ENCODE data around the gene CCNT1. TPM values are rescaled to one million over a fixed set of nuclear protein-coding genes. Genes with fewer than 3 reads are reported as not detected.

The CCNT1 gene
- total and polyA plus RNA-seq, 2 of the 13 experiments (the other 11 are each of a cell fraction or from before 2014, with no cell fraction given) = 18.0 to 28.2 TPM

DNA sequence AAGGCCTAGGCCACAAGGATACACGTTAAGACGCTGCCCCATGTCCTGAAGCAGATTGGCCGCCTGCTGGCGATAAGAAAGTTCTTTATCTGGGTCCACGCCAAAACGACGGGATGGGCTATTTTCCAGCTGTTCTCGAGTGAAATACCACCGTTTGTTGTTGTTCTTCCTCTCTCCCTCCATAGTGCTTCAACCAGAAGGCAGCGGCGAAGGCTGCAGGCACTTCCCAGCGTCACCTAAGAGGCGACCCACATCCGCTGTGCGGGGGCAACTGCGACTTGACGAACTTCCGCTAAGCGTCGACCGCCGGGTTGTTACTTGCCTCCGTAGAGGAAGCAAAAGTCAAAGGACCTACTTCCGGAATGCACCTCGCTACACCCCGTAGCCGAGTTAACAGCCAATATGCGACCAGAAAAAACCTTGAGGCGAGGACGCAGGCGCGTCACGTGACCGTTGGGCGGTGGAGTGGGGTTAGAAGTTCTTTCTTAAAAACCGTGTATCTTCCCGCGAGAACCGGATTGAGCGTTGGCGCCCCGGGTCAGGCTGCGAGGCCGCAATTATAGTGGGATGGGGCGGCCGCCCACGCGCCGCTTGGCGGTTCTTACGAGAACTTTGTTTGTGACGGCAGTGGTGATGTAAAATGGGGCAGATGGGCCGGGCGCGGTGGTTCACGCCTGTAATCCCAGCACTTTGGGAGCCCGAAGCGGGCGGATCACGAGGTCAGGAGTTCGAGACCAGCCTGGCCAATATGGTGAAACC is at the start of gene CCNT1 (continued):
- TF ChIP-seq, protein P1, sequence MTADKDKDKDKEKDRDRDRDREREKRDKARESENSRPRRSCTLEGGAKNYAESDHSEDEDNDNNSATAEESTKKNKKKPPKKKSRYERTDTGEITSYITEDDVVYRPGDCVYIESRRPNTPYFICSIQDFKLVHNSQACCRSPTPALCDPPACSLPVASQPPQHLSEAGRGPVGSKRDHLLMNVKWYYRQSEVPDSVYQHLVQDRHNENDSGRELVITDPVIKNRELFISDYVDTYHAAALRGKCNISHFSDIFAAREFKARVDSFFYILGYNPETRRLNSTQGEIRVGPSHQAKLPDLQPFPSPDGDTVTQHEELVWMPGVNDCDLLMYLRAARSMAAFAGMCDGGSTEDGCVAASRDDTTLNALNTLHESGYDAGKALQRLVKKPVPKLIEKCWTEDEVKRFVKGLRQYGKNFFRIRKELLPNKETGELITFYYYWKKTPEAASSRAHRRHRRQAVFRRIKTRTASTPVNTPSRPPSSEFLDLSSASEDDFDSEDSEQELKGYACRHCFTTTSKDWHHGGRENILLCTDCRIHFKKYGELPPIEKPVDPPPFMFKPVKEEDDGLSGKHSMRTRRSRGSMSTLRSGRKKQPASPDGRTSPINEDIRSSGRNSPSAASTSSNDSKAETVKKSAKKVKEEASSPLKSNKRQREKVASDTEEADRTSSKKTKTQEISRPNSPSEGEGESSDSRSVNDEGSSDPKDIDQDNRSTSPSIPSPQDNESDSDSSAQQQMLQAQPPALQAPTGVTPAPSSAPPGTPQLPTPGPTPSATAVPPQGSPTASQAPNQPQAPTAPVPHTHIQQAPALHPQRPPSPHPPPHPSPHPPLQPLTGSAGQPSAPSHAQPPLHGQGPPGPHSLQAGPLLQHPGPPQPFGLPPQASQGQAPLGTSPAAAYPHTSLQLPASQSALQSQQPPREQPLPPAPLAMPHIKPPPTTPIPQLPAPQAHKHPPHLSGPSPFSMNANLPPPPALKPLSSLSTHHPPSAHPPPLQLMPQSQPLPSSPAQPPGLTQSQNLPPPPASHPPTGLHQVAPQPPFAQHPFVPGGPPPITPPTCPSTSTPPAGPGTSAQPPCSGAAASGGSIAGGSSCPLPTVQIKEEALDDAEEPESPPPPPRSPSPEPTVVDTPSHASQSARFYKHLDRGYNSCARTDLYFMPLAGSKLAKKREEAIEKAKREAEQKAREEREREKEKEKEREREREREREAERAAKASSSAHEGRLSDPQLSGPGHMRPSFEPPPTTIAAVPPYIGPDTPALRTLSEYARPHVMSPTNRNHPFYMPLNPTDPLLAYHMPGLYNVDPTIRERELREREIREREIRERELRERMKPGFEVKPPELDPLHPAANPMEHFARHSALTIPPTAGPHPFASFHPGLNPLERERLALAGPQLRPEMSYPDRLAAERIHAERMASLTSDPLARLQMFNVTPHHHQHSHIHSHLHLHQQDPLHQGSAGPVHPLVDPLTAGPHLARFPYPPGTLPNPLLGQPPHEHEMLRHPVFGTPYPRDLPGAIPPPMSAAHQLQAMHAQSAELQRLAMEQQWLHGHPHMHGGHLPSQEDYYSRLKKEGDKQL (CRISPR knock-in tag; IDR thresholded peaks at IDR 0.05; ENCODE audit: low read depth) = no peak
- TF ChIP-seq HIVEP1 (CRISPR knock-in tag; IDR thresholded peaks at IDR 0.05) (peak; percentile 86), ATF2 (CRISPR knock-in tag; IDR thresholded peaks at IDR 0.05) (peak; percentile 67; the same call in 1 of the 2 replicates), NFKBIZ (CRISPR knock-in tag; IDR thresholded peaks at IDR 0.05) (no peak; the same call in 1 of the 2 replicates), POLR2A (IDR thresholded peaks at IDR 0.05; ENCODE audit: insufficient read depth in 1 of 2, low read depth in 2 of 2, low read length in 2 of 2) (peak; percentile 77 to 92), ATF5 (CRISPR knock-in tag; IDR thresholded peaks at IDR 0.05; ENCODE audit: low read depth) (peak; percentile 13; the same call in 1 of the 2 replicates), MTA1 (CRISPR knock-in tag; IDR thresholded peaks at IDR 0.05; ENCODE audit: borderline replicate concordance) (no peak; the same call in 1 of the 2 replicates), MED13 (CRISPR knock-in tag; IDR thresholded peaks at IDR 0.05) (peak; percentile 49; the same call in 1 of the 2 replicates)
- TF ChIP-seq, protein P2, sequence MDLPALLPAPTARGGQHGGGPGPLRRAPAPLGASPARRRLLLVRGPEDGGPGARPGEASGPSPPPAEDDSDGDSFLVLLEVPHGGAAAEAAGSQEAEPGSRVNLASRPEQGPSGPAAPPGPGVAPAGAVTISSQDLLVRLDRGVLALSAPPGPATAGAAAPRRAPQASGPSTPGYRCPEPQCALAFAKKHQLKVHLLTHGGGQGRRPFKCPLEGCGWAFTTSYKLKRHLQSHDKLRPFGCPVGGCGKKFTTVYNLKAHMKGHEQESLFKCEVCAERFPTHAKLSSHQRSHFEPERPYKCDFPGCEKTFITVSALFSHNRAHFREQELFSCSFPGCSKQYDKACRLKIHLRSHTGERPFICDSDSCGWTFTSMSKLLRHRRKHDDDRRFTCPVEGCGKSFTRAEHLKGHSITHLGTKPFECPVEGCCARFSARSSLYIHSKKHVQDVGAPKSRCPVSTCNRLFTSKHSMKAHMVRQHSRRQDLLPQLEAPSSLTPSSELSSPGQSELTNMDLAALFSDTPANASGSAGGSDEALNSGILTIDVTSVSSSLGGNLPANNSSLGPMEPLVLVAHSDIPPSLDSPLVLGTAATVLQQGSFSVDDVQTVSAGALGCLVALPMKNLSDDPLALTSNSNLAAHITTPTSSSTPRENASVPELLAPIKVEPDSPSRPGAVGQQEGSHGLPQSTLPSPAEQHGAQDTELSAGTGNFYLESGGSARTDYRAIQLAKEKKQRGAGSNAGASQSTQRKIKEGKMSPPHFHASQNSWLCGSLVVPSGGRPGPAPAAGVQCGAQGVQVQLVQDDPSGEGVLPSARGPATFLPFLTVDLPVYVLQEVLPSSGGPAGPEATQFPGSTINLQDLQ (CRISPR knock-in tag; IDR thresholded peaks at IDR 0.05) = no peak
- TF ChIP-seq, protein P3, sequence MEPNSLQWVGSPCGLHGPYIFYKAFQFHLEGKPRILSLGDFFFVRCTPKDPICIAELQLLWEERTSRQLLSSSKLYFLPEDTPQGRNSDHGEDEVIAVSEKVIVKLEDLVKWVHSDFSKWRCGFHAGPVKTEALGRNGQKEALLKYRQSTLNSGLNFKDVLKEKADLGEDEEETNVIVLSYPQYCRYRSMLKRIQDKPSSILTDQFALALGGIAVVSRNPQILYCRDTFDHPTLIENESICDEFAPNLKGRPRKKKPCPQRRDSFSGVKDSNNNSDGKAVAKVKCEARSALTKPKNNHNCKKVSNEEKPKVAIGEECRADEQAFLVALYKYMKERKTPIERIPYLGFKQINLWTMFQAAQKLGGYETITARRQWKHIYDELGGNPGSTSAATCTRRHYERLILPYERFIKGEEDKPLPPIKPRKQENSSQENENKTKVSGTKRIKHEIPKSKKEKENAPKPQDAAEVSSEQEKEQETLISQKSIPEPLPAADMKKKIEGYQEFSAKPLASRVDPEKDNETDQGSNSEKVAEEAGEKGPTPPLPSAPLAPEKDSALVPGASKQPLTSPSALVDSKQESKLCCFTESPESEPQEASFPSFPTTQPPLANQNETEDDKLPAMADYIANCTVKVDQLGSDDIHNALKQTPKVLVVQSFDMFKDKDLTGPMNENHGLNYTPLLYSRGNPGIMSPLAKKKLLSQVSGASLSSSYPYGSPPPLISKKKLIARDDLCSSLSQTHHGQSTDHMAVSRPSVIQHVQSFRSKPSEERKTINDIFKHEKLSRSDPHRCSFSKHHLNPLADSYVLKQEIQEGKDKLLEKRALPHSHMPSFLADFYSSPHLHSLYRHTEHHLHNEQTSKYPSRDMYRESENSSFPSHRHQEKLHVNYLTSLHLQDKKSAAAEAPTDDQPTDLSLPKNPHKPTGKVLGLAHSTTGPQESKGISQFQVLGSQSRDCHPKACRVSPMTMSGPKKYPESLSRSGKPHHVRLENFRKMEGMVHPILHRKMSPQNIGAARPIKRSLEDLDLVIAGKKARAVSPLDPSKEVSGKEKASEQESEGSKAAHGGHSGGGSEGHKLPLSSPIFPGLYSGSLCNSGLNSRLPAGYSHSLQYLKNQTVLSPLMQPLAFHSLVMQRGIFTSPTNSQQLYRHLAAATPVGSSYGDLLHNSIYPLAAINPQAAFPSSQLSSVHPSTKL (CRISPR knock-in tag; IDR thresholded peaks at IDR 0.05) = peak; percentile 63; the same call in 1 of the 2 replicates
- TF ChIP-seq, protein P4, sequence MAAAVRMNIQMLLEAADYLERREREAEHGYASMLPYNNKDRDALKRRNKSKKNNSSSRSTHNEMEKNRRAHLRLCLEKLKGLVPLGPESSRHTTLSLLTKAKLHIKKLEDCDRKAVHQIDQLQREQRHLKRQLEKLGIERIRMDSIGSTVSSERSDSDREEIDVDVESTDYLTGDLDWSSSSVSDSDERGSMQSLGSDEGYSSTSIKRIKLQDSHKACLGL (CRISPR knock-in tag; IDR thresholded peaks at IDR 0.05) = peak; percentile 60
